IMR-90 (cell line): ENCODE data around the gene MAML3. TPM values are rescaled to one million over a fixed set of nuclear protein-coding genes. Genes with fewer than 3 reads are reported as not detected.

ENCODE experiments used
- ATAC-seq: fragments of 200-7000 bp; cut with Tn5 transposase; 2 replicates; pipeline ENCODE4 v1.9.1; 2020; ENCODE audit warnings: low read depth, mild to moderate bottlenecking, moderate library complexity
- BruUV-seq: library from RNA; stranded (reverse); fragments of 400-500 nt; replicated peaks from 2 replicates; lab custom pipeline; 2021; lab: Mats Ljungman, UMichigan
- CTCF ChIA-PET: fragments of 300-600 bp; formaldehyde crosslinking; extraction: SDS; loops from one replicate; lab custom pipeline; 2021; ENCODE audit warnings: antibody characterized with exemption; lab: Yijun Ruan, JAX
- POLR2A ChIA-PET: fragments of 300-600 bp; sonication (Branson Sonifier 250); formaldehyde crosslinking; loops from one replicate; lab custom pipeline; 2022; ENCODE audit warnings: antibody characterized with exemption; ENCODE audit not compliant: unreplicated experiment; lab: Charles Lee
- DNase-seq: peaks from one replicate; pipeline ENCODE4 v3.0.0; 2013
- H2AFZ ChIP-seq: replicated peaks from 2 replicates; pipeline ENCODE3; 2013; ENCODE audit warnings: low read length, mild to moderate bottlenecking; ENCODE audit not compliant: poor library complexity
- H2AK5ac ChIP-seq: 2 replicates; pipeline ENCODE4 v1.6.1; 2013; ENCODE audit warnings: low read depth, low read length, inconsistent platforms
- H2AK9ac ChIP-seq: replicated peaks from 2 replicates; pipeline ENCODE3; 2013; ENCODE audit warnings: mild to moderate bottlenecking, low read depth, low read length, moderate library complexity; ENCODE audit not compliant: poor library complexity
- H2BK120ac ChIP-seq: 2 replicates; pipeline ENCODE4 v1.6.1; 2013; ENCODE audit warnings: low read depth, low read length, inconsistent platforms
- H2BK15ac ChIP-seq: 3 replicates; pipeline ENCODE4 v1.6.1; 2013; ENCODE audit warnings: low read depth, low read length, inconsistent platforms
- H2BK20ac ChIP-seq: 2 replicates; pipeline ENCODE4 v1.6.1; 2013; ENCODE audit warnings: low read depth, mild to moderate bottlenecking, inconsistent platforms, low read length, moderate library complexity
- H2BK5ac ChIP-seq: 2 replicates; pipeline ENCODE4 v1.6.1; 2013; ENCODE audit warnings: mild to moderate bottlenecking, low read depth, low read length, inconsistent platforms; ENCODE audit not compliant: poor library complexity, severe bottlenecking
- H3K14ac ChIP-seq: replicated peaks from 2 replicates; pipeline ENCODE4 v1.6.1; 2013; ENCODE audit warnings: low read depth, low read length, inconsistent platforms
- H3K18ac ChIP-seq: 2 replicates; pipeline ENCODE4 v1.6.1; 2013; ENCODE audit warnings: low read depth, low read length, control low read depth
- H3K23ac ChIP-seq: 2 replicates; pipeline ENCODE4 v1.6.1; 2013; ENCODE audit warnings: low read depth, low read length, inconsistent platforms
- H3K27ac ChIP-seq: 2 replicates; pipeline ENCODE4 v1.5.1; 2013; ENCODE audit warnings: mild to moderate bottlenecking, control low read depth, low read length; ENCODE audit not compliant: insufficient read depth
- H3K27me3 ChIP-seq: 2 replicates; pipeline ENCODE4 v1.6.1; 2013; ENCODE audit warnings: low read length; ENCODE audit not compliant: control insufficient read depth, insufficient read depth
- H3K36me3 ChIP-seq: 2 replicates; pipeline ENCODE4 v1.6.1; 2013; ENCODE audit warnings: low read length, mixed read lengths; ENCODE audit not compliant: control insufficient read depth, insufficient read depth
- H3K4ac ChIP-seq: 2 replicates; pipeline ENCODE4 v1.6.1; 2013; ENCODE audit warnings: low read depth, low read length, inconsistent platforms
- H3K4me1 ChIP-seq: 2 replicates; pipeline ENCODE4 v1.6.1; 2013; ENCODE audit warnings: low read length, mixed read lengths; ENCODE audit not compliant: control insufficient read depth, insufficient read depth
- H3K4me2 ChIP-seq: 2 replicates; pipeline ENCODE4 v1.6.1; 2013; ENCODE audit warnings: low read depth, mild to moderate bottlenecking, control low read depth, low read length, moderate library complexity
- H3K4me3 ChIP-seq: 2 replicates; pipeline ENCODE4 v1.5.1; 2013; ENCODE audit warnings: low read depth, mild to moderate bottlenecking, control low read depth, low read length, moderate library complexity; ENCODE audit not compliant: insufficient read depth
- H3K56ac ChIP-seq: 2 replicates; pipeline ENCODE4 v1.6.1; 2013; ENCODE audit warnings: low read length, inconsistent platforms; ENCODE audit not compliant: insufficient read depth; ENCODE audit errors: extremely low read depth
- H3K79me1 ChIP-seq, 2 experiments: 2 replicates each; pipeline ENCODE4 v1.6.1; 2013; ENCODE audit warnings: low read length in 2 of 2, inconsistent platforms in 1 of 2, low read depth in 1 of 2
- H3K9ac ChIP-seq: 2 replicates; pipeline ENCODE4 v1.6.1; 2013; ENCODE audit warnings: low read depth, low read length, control low read depth
- H3K9me1 ChIP-seq: 2 replicates; pipeline ENCODE4 v1.6.1; 2013; ENCODE audit warnings: low read length, inconsistent platforms; ENCODE audit not compliant: insufficient read depth
- H3K9me3 ChIP-seq: 2 replicates; pipeline ENCODE4 v1.6.1; 2013; ENCODE audit warnings: low read length; ENCODE audit not compliant: control insufficient read depth, insufficient read depth
- H4K20me1 ChIP-seq: 2 replicates; pipeline ENCODE4 v1.6.1; 2013; ENCODE audit warnings: low read length, inconsistent platforms; ENCODE audit not compliant: insufficient read depth
- H4K5ac ChIP-seq: 2 replicates; pipeline ENCODE4 v1.6.1; 2013; ENCODE audit warnings: mild to moderate bottlenecking, low read depth, low read length, control low read depth
- H4K8ac ChIP-seq, 2 experiments: 2 replicates each; pipeline ENCODE4 v1.6.1; 2013; ENCODE audit warnings: low read depth in 2 of 2, low read length in 2 of 2, control low read depth in 1 of 2, inconsistent platforms in 1 of 2
- H4K91ac ChIP-seq: 2 replicates; pipeline ENCODE4 v1.6.1; 2013; ENCODE audit warnings: low read depth, low read length, inconsistent platforms; ENCODE audit not compliant: insufficient read depth
- BHLHE40 ChIP-seq: fragments of 150-350 bp; IDR thresholded peaks from 2 replicates; pipeline ENCODE4 v1.6.1; 2016; ENCODE audit warnings: mild to moderate bottlenecking, low read depth, low read length
- CEBPB ChIP-seq: IDR thresholded peaks from 2 replicates; pipeline ENCODE4 v1.6.1; 2012; ENCODE audit warnings: low read depth, low read length, improper control_type of control experiment
- CHD1 ChIP-seq: IDR thresholded peaks from 2 replicates; pipeline ENCODE4 v1.6.1; 2012; ENCODE audit warnings: low read depth, low read length, improper control_type of control experiment
- FOS ChIP-seq: fragments of 150-350 bp; IDR thresholded peaks from 2 replicates; pipeline ENCODE4 v1.6.1; 2016; ENCODE audit warnings: low read depth, low read length
- MAFK ChIP-seq: IDR thresholded peaks from 2 replicates; pipeline ENCODE4 v1.6.1; 2012; ENCODE audit warnings: low read depth, low read length, improper control_type of control experiment
- MAZ ChIP-seq: IDR thresholded peaks from 2 replicates; pipeline ENCODE4 v1.6.1; 2012; ENCODE audit warnings: low read depth, mild to moderate bottlenecking, low read length, improper control_type of control experiment, moderate library complexity, borderline replicate concordance
- MXI1 ChIP-seq: IDR thresholded peaks from 2 replicates; pipeline ENCODE4 v1.6.1; 2012; ENCODE audit warnings: low read depth, mild to moderate bottlenecking, low read length, moderate library complexity, borderline replicate concordance
- NFE2L2 ChIP-seq: fragments of 150-350 bp; IDR thresholded peaks from 2 replicates; pipeline ENCODE4 v1.6.1; 2016; ENCODE audit warnings: low read depth, mild to moderate bottlenecking, low read length
- POLR2A ChIP-seq: IDR thresholded peaks from 2 replicates; pipeline ENCODE4 v1.6.1; 2012; ENCODE audit warnings: mild to moderate bottlenecking, low read depth, low read length
- RAD21 ChIP-seq: IDR thresholded peaks from 2 replicates; pipeline ENCODE4 v1.6.1; 2012; ENCODE audit warnings: low read length, improper control_type of control experiment
- RCOR1 ChIP-seq: IDR thresholded peaks from 2 replicates; pipeline ENCODE4 v1.6.1; 2012; ENCODE audit warnings: mild to moderate bottlenecking, low read length, improper control_type of control experiment; ENCODE audit not compliant: insufficient replicate concordance
- SMC3 ChIP-seq: fragments of 150-350 bp; IDR thresholded peaks from 2 replicates; pipeline ENCODE4 v1.6.1; 2016; ENCODE audit warnings: low read depth, mild to moderate bottlenecking, antibody characterized with exemption, low read length, moderate library complexity
- WGBS, 2 experiments: methylation state at CpG; one replicate each; pipeline versions ENCODE4 v1.1.5 to v1.1.7; 2013; ENCODE audit warnings: missing lambda C conversion rate in 2 of 2; ENCODE audit not compliant: insufficient read length in 1 of 2; ENCODE audit errors: extremely low coverage in 2 of 2; 5-methylcytosine and 5-hydroxymethylcytosine counted together
- dilution Hi-C: fragments of 300-500 bp; cut with HindIII; formaldehyde crosslinking; loops from one replicate; pipeline ENCODE4 v1.14.3; 2018; ENCODE audit warnings: low sequenced_read_pairs; ENCODE audit not compliant: unreplicated experiment
- in situ Hi-C: fragments of 300-500 bp; cut with MboI; formaldehyde crosslinking; loops from 3 replicates; pipeline ENCODE4 v1.14.3; 2019; ENCODE audit warnings: low sequenced_read_pairs, inconsistent platforms, mixed read lengths
- intact Hi-C: fragments of 100-400 bp; cut with micrococcal nuclease; formaldehyde crosslinking; loops from 2 replicates; pipeline ENCODE4 v1.10.0; 2022
- polyA plus RNA-seq, 3 experiments: library from polyadenylated mRNA; depleted of rRNA; stranded (reverse); fragments of >200 nt; gene quantifications; 2 replicates each; pipeline ENCODE4 v1.2.3, GENCODE V29; 2012; ENCODE audit warnings: low replicate concordance in 1 of 3
- total RNA-seq: library from RNA; depleted of rRNA; stranded (reverse); fragments of >200 nt; gene quantifications from 2 replicates; pipeline ENCODE4 v1.2.3, GENCODE V29; 2012
- TF ChIP-seq, protein P1 (sequence below): fragments of 150-350 bp; IDR thresholded peaks from 2 replicates; pipeline ENCODE4 v1.6.1; 2017; ENCODE audit warnings: mild to moderate bottlenecking, antibody characterized with exemption, low read length, low read depth
- TF ChIP-seq, protein P2 (sequence below): conservative IDR thresholded peaks from 2 replicates; pipeline ENCODE4 v1.5.1; 2012; ENCODE audit warnings: mild to moderate bottlenecking, low read depth, low read length, improper control_type of control experiment
- TF ChIP-seq, protein P3 (sequence below): fragments of 150-350 bp; IDR thresholded peaks from 2 replicates; pipeline ENCODE4 v1.6.1; 2016; ENCODE audit warnings: low read depth, mild to moderate bottlenecking, low read length, moderate library complexity, borderline replicate concordance

MAML3 gene
- total and polyA plus RNA-seq, 2 of the 4 experiments (the other 2 are of a cell fraction) = 0.90 to 1.7 TPM

DNA sequence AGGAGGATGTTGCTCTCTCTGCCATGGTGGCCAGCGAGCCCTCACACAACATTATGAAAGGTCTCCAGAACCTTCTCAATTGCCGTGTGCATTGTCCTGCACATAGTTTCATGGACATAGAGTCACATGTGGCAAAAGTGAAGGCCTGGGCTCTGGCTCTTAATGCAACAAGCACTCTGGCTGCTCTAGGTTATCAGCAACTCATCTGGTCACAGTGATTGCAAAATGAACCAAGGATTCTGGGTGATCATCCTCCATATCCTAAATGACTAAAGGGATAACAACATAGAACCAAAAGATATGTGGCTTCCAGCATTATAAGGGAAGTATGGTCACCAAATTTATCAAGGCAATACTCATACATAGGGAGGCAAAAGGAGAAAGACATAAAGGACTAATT, 313.2 kb downstream of the MAML3 start:
- Histone ChIP-seq H2BK5ac (no peak overlapping the region), H3K9me1 (no peaks in the 10 kb centered on the region), H4K8ac (no peak overlapping the region), H3K9ac (no peak overlapping the region), H2AK5ac (no peak overlapping the region), H3K4me2 (no peak overlapping the region), H2AK9ac (no peak overlapping the region), H2BK120ac (no peak overlapping the region), H2AFZ (no peak overlapping the region), H3K4ac (no peak overlapping the region), H3K27ac (no peak overlapping the region), H3K4me1 (peaks cover 4% of the 10 kb centered on the region; the same call in 1 of the 2 replicates), H3K4me3 (no peak overlapping the region), H3K14ac (no peak overlapping the region), H3K56ac (no peak overlapping the region), H4K5ac (no peak overlapping the region), H3K23ac (no peak overlapping the region), H3K9me3 (no peaks in the 10 kb centered on the region), H4K20me1 (no peaks in the 10 kb centered on the region), H3K27me3 (no peaks in the 10 kb centered on the region), H3K36me3 (no peaks in the 10 kb centered on the region), H2BK15ac (no peak overlapping the region), H4K91ac (no peak overlapping the region), H3K79me1 (no peaks in the 10 kb centered on the region), H3K18ac (no peak overlapping the region), H2BK20ac (no peak overlapping the region)
- no peak for DNase-seq
- ChIA-PET CTCF (no interaction called here), POLR2A (no interaction called here)
- in situ Hi-C loops (no loop called here), intact Hi-C loops (no loop called here), dilution Hi-C loops (no loop called here)
- 86% methylated on average over 1 of the region's 2 CpGs; no CpG with 5 or more reads in 1 of the 2 experiments for WGBS, 2 experiments
- TF ChIP-seq FOS (no peak), RAD21 (no peak), BHLHE40 (no peak), MAZ (no peak), NFE2L2 (no peak), POLR2A (no peak), CEBPB (no peak), CHD1 (no peak), MAFK (no peak), MXI1 (no peak), RCOR1 (no peak), SMC3 (no peak)
- TF ChIP-seq, protein P1, sequence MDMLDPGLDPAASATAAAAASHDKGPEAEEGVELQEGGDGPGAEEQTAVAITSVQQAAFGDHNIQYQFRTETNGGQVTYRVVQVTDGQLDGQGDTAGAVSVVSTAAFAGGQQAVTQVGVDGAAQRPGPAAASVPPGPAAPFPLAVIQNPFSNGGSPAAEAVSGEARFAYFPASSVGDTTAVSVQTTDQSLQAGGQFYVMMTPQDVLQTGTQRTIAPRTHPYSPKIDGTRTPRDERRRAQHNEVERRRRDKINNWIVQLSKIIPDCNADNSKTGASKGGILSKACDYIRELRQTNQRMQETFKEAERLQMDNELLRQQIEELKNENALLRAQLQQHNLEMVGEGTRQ = no peak
- TF ChIP-seq, protein P2, sequence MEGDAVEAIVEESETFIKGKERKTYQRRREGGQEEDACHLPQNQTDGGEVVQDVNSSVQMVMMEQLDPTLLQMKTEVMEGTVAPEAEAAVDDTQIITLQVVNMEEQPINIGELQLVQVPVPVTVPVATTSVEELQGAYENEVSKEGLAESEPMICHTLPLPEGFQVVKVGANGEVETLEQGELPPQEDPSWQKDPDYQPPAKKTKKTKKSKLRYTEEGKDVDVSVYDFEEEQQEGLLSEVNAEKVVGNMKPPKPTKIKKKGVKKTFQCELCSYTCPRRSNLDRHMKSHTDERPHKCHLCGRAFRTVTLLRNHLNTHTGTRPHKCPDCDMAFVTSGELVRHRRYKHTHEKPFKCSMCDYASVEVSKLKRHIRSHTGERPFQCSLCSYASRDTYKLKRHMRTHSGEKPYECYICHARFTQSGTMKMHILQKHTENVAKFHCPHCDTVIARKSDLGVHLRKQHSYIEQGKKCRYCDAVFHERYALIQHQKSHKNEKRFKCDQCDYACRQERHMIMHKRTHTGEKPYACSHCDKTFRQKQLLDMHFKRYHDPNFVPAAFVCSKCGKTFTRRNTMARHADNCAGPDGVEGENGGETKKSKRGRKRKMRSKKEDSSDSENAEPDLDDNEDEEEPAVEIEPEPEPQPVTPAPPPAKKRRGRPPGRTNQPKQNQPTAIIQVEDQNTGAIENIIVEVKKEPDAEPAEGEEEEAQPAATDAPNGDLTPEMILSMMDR = no peak
- TF ChIP-seq, protein P3, sequence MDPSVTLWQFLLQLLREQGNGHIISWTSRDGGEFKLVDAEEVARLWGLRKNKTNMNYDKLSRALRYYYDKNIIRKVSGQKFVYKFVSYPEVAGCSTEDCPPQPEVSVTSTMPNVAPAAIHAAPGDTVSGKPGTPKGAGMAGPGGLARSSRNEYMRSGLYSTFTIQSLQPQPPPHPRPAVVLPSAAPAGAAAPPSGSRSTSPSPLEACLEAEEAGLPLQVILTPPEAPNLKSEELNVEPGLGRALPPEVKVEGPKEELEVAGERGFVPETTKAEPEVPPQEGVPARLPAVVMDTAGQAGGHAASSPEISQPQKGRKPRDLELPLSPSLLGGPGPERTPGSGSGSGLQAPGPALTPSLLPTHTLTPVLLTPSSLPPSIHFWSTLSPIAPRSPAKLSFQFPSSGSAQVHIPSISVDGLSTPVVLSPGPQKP = no peak
- BruUV-seq = no TSS peak
- no peak for ATAC-seq
